Measurements from ENCODE around the gene IFT122. TPM values are rescaled to one million over a fixed set of nuclear protein-coding genes. Genes with fewer than 3 reads are reported as not detected.
"Not testable (repeated sequence)": the region's sequence is repeated elsewhere in the genome, so short reads cannot be mapped to it uniquely, and the experiment has no call there.

IFT122 gene
- total RNA-seq, 1 experiment from 2014 or later, result 35.5 TPM

DNA sequence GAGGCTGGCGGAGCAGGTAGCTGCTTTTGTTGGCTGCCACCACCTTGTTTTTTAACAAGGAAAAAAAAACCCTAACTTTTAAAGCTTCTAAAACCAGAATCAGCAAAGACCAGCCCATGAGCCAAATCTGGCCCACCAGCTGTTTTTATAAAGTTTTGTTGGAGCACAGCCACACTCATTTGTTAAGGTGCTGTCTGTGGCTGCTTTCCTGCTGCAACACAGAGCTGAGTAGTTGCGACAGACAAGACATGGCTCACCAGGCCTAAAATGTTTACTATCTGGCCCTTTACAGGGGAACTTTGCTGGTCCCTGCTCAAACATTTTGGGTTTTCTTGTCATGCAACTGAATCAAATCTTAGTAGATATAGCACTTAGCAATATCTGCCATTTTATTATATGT, 30.5 kb upstream of the IFT122 start:
- DNase-seq, result no peak
- H3K27me3 Mint-ChIP-seq (ENCODE audit: unreplicated experiment), result no peaks in the 10 kb centered on the region
- CTCF ChIA-PET, result interaction anchor here (0.6 kb wide), 1 partner anchor 74 kb away, joined by 3 read pairs; no protein-coding TSS in a partner anchor
- intact Hi-C loops (cut with micrococcal nuclease; ENCODE audit: unreplicated experiment), result no loop called here
- H3K36me3 Mint-ChIP-seq (ENCODE audit: insufficient read depth, unreplicated experiment), result no peaks in the 10 kb centered on the region
- BruUV-seq (replicated peaks), result no TSS peak
- H3K4me1 Mint-ChIP-seq (ENCODE audit: low read depth, unreplicated experiment), result peaks cover 25% of the 10 kb centered on the region
- no peaks in the 10 kb centered on the region for H3K9me3 Mint-ChIP-seq (ENCODE audit: low read depth, unreplicated experiment)
- TF ChIP-seq, protein P1, sequence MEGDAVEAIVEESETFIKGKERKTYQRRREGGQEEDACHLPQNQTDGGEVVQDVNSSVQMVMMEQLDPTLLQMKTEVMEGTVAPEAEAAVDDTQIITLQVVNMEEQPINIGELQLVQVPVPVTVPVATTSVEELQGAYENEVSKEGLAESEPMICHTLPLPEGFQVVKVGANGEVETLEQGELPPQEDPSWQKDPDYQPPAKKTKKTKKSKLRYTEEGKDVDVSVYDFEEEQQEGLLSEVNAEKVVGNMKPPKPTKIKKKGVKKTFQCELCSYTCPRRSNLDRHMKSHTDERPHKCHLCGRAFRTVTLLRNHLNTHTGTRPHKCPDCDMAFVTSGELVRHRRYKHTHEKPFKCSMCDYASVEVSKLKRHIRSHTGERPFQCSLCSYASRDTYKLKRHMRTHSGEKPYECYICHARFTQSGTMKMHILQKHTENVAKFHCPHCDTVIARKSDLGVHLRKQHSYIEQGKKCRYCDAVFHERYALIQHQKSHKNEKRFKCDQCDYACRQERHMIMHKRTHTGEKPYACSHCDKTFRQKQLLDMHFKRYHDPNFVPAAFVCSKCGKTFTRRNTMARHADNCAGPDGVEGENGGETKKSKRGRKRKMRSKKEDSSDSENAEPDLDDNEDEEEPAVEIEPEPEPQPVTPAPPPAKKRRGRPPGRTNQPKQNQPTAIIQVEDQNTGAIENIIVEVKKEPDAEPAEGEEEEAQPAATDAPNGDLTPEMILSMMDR (IDR thresholded peaks at IDR 0.05; ENCODE audit: unreplicated experiment), result no peak
- no peak overlapping the region for H3K4me3 Mint-ChIP-seq (ENCODE audit: low read depth, unreplicated experiment)
- H3K27ac Mint-ChIP-seq (ENCODE audit: unreplicated experiment), result no peak overlapping the region

DNA sequence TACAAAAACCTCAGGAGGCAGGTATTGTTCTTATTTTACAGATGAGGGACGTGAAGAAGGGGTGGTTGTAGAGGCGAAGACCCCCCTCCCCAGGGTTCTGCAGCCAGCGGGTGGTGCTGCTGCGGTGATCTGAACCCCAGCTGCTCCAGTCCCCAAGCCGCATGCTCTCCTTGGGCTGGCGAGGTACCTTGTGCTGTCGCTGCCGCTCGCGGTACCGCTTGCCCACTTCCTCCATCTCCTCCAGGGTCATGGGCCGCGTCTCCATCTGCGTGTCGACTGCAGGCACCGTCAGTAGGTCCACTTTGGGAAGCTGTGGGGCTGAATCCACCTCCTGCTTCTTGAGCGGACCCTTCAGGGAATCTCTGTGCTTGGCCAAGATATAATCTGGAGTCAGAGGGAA, 29.1 kb upstream of the IFT122 start:
- no peaks in the 10 kb centered on the region for H3K36me3 Mint-ChIP-seq (ENCODE audit: insufficient read depth, unreplicated experiment)
- H3K4me1 Mint-ChIP-seq (ENCODE audit: low read depth, unreplicated experiment), result peaks cover 37% of the 10 kb centered on the region
- no peak for DNase-seq
- no peak overlapping the region for H3K27ac Mint-ChIP-seq (ENCODE audit: unreplicated experiment)
- no peaks in the 10 kb centered on the region for H3K9me3 Mint-ChIP-seq (ENCODE audit: low read depth, unreplicated experiment)
- no TSS peak for BruUV-seq (replicated peaks)
- no peaks in the 10 kb centered on the region for H3K27me3 Mint-ChIP-seq (ENCODE audit: unreplicated experiment)
- CTCF ChIA-PET, result interaction anchor here (0.5 kb wide), 1 partner anchor 15 kb away, joined by 5 read pairs; no protein-coding TSS in a partner anchor
- H3K4me3 Mint-ChIP-seq (ENCODE audit: low read depth, unreplicated experiment), result no peak overlapping the region
- intact Hi-C loops (cut with micrococcal nuclease; ENCODE audit: unreplicated experiment), result no loop called here
- TF ChIP-seq, protein P1 (IDR thresholded peaks at IDR 0.05; ENCODE audit: unreplicated experiment), result no peak

GRCh38 chr3:129412542-129413198, 27.4 kb upstream of the IFT122 start:
- H3K9me3 Mint-ChIP-seq (ENCODE audit: low read depth, unreplicated experiment), result no peaks in the 10 kb centered on the region
- H3K27me3 Mint-ChIP-seq (ENCODE audit: unreplicated experiment), result no peaks in the 10 kb centered on the region
- TF ChIP-seq, protein P1 (IDR thresholded peaks at IDR 0.05; ENCODE audit: unreplicated experiment), result no peak
- CTCF ChIA-PET, result interaction anchor here (0.5 to 2.9 kb wide), 5 partner anchors 11 to 97 kb away, joined by 3 to 20 read pairs (median 6); a partner anchor contains a TSS
- peaks cover 37% of the 10 kb centered on the region for H3K4me1 Mint-ChIP-seq (ENCODE audit: low read depth, unreplicated experiment)
- DNase-seq, result no peak
- H3K27ac Mint-ChIP-seq (ENCODE audit: unreplicated experiment), result peak overlapping the region; percentile 70
- peak overlapping the region; percentile 17 for H3K4me3 Mint-ChIP-seq (ENCODE audit: low read depth, unreplicated experiment)
- intact Hi-C loops (cut with micrococcal nuclease; ENCODE audit: unreplicated experiment), result no loop called here
- BruUV-seq (replicated peaks), result no TSS peak
- no peaks in the 10 kb centered on the region for H3K36me3 Mint-ChIP-seq (ENCODE audit: insufficient read depth, unreplicated experiment)

- intact Hi-C loops (cut with micrococcal nuclease; ENCODE audit: unreplicated experiment); H3K27me3 Mint-ChIP-seq (ENCODE audit: unreplicated experiment); DNase-seq; BruUV-seq (replicated peaks); H3K36me3 Mint-ChIP-seq (ENCODE audit: insufficient read depth, unreplicated experiment); H3K9me3 Mint-ChIP-seq (ENCODE audit: low read depth, unreplicated experiment): not testable (repeated sequence)
- peak overlapping the region; percentile 17 for H3K4me3 Mint-ChIP-seq (ENCODE audit: low read depth, unreplicated experiment)
- H3K4me1 Mint-ChIP-seq (ENCODE audit: low read depth, unreplicated experiment), result peaks cover 37% of the 10 kb centered on the region
- CTCF ChIA-PET, result interaction anchor here (0.8 to 2.9 kb wide), 7 partner anchors 12 to 97 kb away, joined by 3 to 20 read pairs (median 6); partner anchors contain the start of genes EFCAB12, IFT122 and MBD4
- peak overlapping the region; percentile 70 for H3K27ac Mint-ChIP-seq (ENCODE audit: unreplicated experiment)
Observed at GRCh38 chr3:129413238-129413637, 26.8 kb upstream of the IFT122 start.

All from Calu3 (cell line).